PC-3 (cell line): ENCODE measurements around the gene ACY1.

ENCODE experiments used
- CTCF ChIP-seq: fragments of 300-600 bp; sonication (generic); conservative IDR thresholded peaks from 2 replicates; pipeline ENCODE4 v1.5.1; 2017; ENCODE audit warnings: antibody characterized with exemption, low read depth, mild to moderate bottlenecking, low read length
- EZH2phosphoT487 ChIP-seq: fragments of 300-600 bp; sonication (generic); IDR thresholded peaks from 2 replicates; pipeline ENCODE4 v1.6.1; 2018; ENCODE audit warnings: mild to moderate bottlenecking, antibody characterized with exemption, low read length, borderline replicate concordance

GRCh38 chr3:51970606-51971300, 12.6 kb upstream of the ACY1 start:
- no peak for TF ChIP-seq CTCF
- no peak for TF ChIP-seq EZH2phosphoT487
